OCI-LY3 (cell line): Measurements from ENCODE around the gene PILRB.

Source experiments
- H2AFZ ChIP-seq: fragments of 200-600, 300-600 bp; shearing (Covaris generic); 2 replicates; pipeline ENCODE4 v1.6.0; 2014; ENCODE audit warnings: antibody characterized with exemption, low read depth, low read length
- H3K27ac ChIP-seq: fragments of 200-600, 300-600 bp; sonication (generic); 2 replicates; pipeline ENCODE4 v1.5.1; 2014; ENCODE audit warnings: mild to moderate bottlenecking, low read length, moderate library complexity, mixed read lengths
- H3K27me3 ChIP-seq: fragments of 200-600, 300-600 bp; sonication (generic); 2 replicates; pipeline ENCODE4 v1.6.1; 2014; ENCODE audit warnings: low read depth, low read length, mixed read lengths
- H3K36me3 ChIP-seq: fragments of 200-600, 300-600 bp; sonication (generic); replicated peaks from 2 replicates; pipeline ENCODE3; 2014; ENCODE audit warnings: low read depth, low read length, mixed read lengths
- H3K4me1 ChIP-seq: fragments of 300-600, 200-600 bp; sonication (generic); 2 replicates; pipeline ENCODE4 v1.6.1; 2014; ENCODE audit warnings: low read length, mixed read lengths
- H3K4me2 ChIP-seq: fragments of 200-600, 300-600 bp; sonication (generic); 2 replicates; pipeline ENCODE4 v1.6.1; 2014; ENCODE audit warnings: low read length, mixed read lengths
- H3K4me3 ChIP-seq: fragments of 300-600, 200-600 bp; sonication (generic); 2 replicates; pipeline ENCODE4 v1.5.1; 2014; ENCODE audit warnings: antibody characterized with exemption, mild to moderate bottlenecking, low read length, moderate library complexity
- H3K79me2 ChIP-seq: fragments of 300-600, 200-600 bp; shearing (Covaris generic); 2 replicates; pipeline ENCODE4 v1.6.1; 2014; ENCODE audit warnings: mild to moderate bottlenecking, low read length, mixed read lengths
- H3K9ac ChIP-seq: fragments of 300-600, 200-600 bp; shearing (Covaris generic); 2 replicates; pipeline ENCODE4 v1.6.0; 2014; ENCODE audit warnings: mild to moderate bottlenecking, low read length, moderate library complexity
- H3K9me3 ChIP-seq: fragments of 200-600, 300-600 bp; shearing (Covaris generic); 2 replicates; pipeline ENCODE4 v1.6.1; 2014; ENCODE audit warnings: low read length, mixed read lengths; ENCODE audit not compliant: insufficient read depth
- H4K20me1 ChIP-seq: fragments of 200-600, 300-600 bp; sonication (generic); 2 replicates; pipeline ENCODE4 v1.6.1; 2016; ENCODE audit warnings: low read length, mixed read lengths; ENCODE audit not compliant: insufficient read depth
- EZH2phosphoT487 ChIP-seq: fragments of 200-600 bp; shearing (Covaris generic); IDR thresholded peaks from 2 replicates; pipeline ENCODE4 v1.6.1; 2018; ENCODE audit warnings: antibody characterized with exemption, mixed run types, low read depth
- TF ChIP-seq, protein P1 (sequence below): fragments of 200-600, 300-600 bp; sonication (generic); IDR thresholded peaks from 2 replicates; pipeline ENCODE4 v1.5.1; 2014; ENCODE audit warnings: antibody characterized with exemption, low read length, low read depth

The PILRB gene

DNA sequence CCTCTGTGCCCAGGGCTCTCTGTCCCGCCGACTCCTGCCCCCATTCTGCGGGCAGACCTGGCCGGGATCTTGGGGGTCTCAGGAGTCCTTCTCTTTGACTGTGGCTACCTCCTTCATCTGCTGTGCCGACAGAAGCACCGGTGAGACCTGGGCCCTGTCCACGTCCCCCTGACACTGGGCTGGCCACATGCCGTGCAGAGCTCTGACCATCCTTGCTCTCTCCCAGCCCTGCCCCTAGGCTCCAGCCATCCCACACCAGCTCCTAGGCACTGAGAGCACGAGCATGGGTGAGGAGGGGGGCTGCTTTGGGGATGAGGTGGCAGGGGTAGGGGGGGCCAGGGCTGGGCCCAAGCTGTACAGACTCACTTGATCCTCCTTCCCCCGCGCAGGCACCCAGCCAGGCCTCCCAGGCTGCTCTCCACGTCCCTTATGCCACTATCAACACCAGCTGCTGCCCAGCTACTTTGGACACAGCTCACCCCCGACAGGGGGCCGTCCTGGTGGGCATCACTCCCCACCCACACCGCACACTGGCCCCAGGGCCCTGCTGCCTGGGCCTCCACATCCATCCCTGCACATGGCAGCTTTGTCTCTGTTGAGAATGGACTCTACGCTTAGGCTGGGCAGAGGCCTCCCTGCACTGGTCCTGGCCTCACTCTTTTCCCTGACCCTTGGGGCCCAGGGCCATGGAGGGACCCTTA lies 4.8 kb upstream of the PILRB start:
- no peak overlapping the region for H3K4me2 ChIP-seq
- no peaks in the 10 kb centered on the region; the same call in 1 of the 2 replicates for H4K20me1 ChIP-seq
- no peak overlapping the region for H2AFZ ChIP-seq
- H3K79me2 ChIP-seq = no peaks in the 10 kb centered on the region
- TF ChIP-seq, protein P1, sequence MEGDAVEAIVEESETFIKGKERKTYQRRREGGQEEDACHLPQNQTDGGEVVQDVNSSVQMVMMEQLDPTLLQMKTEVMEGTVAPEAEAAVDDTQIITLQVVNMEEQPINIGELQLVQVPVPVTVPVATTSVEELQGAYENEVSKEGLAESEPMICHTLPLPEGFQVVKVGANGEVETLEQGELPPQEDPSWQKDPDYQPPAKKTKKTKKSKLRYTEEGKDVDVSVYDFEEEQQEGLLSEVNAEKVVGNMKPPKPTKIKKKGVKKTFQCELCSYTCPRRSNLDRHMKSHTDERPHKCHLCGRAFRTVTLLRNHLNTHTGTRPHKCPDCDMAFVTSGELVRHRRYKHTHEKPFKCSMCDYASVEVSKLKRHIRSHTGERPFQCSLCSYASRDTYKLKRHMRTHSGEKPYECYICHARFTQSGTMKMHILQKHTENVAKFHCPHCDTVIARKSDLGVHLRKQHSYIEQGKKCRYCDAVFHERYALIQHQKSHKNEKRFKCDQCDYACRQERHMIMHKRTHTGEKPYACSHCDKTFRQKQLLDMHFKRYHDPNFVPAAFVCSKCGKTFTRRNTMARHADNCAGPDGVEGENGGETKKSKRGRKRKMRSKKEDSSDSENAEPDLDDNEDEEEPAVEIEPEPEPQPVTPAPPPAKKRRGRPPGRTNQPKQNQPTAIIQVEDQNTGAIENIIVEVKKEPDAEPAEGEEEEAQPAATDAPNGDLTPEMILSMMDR = no peak
- TF ChIP-seq EZH2phosphoT487 = no peak
- no peaks in the 10 kb centered on the region for H3K27me3 ChIP-seq
- peaks cover 2% of the 10 kb centered on the region for H3K4me1 ChIP-seq
- no peak overlapping the region for H3K9ac ChIP-seq
- H3K9me3 ChIP-seq = no peaks in the 10 kb centered on the region
- H3K36me3 ChIP-seq = peaks cover 43% of the 10 kb centered on the region
- no peak overlapping the region for H3K27ac ChIP-seq
- H3K4me3 ChIP-seq = no peak overlapping the region

DNA sequence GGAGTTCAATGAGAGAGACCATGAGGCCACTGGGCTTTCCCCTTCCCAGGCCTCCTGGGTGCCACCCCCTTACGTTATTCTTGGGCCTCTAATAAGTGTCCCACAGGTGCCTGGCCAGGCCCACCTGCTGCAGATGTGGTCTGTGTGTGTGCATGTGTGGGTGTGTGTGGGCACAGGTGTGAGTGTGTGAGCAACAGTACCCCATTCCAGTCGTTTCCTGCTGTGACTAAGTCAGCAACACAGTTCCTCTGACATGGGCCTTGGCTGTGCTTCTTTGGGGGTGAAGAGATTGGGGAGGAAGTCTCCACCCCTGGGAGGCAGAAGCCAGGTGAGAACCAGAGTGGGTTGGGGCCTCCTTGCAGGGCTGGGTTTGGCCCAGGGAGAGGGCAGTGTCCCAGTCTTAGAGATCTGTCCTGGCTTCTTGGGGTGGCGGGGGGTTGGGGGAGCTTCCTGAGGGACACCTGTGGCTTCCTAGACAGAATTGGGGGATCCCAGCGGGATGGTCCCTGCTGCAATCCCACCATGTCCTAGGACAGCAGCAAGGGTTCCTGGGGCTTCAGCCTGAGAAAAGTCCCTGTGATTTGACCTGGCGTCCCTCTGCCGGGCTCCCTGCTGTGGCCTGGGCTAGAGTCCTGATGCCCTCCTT lies 4.1 kb upstream of the PILRB start:
- Histone ChIP-seq H3K27me3 (no peaks in the 10 kb centered on the region), H3K9ac (no peak overlapping the region), H3K79me2 (no peaks in the 10 kb centered on the region), H3K9me3 (no peaks in the 10 kb centered on the region), H3K27ac (no peak overlapping the region), H3K4me3 (no peak overlapping the region), H4K20me1 (no peaks in the 10 kb centered on the region; the same call in 1 of the 2 replicates), H3K4me2 (no peak overlapping the region), H3K36me3 (peaks cover 42% of the 10 kb centered on the region), H2AFZ (no peak overlapping the region), H3K4me1 (peaks cover 9% of the 10 kb centered on the region)
- TF ChIP-seq, protein P1 = no peak
- TF ChIP-seq EZH2phosphoT487 = no peak

DNA sequence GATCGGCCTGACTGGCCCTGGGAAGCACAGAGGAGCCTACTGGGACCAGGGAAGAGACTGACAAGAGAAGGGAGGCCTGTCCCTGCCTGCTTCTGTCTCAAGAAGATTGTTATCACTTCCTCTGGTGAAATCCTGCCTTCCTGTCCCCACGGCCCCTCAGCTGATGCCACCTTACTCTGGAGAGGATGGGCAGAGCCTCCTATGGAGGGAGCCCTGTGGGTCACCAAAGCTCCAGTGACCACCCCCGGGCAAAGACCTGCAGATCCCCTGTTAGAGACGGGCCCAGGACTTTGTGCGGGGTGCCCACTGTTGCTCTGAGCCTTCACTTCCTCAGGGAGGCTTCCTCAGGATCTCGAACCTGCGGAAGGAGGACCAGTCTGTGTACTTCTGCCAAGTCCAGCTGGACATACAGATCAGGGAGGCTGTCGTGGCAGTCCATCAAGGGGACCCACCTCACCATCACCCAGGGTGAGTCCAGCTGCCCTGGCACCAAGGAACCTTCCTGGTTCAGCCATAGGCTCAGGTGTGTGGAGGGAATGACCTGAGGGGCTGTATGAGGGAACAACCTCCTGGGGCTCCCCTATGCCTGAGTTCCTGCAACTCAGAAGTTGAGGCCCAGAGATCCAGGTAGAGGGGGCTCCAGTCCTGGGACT lies 1.4 kb upstream of the PILRB start:
- H3K4me1 ChIP-seq = peaks cover 11% of the 10 kb centered on the region
- no peaks in the 10 kb centered on the region for H3K79me2 ChIP-seq
- H3K27ac ChIP-seq = no peak overlapping the region
- H3K9me3 ChIP-seq = no peaks in the 10 kb centered on the region
- H4K20me1 ChIP-seq = no peaks in the 10 kb centered on the region
- H3K4me2 ChIP-seq = no peak overlapping the region
- H3K36me3 ChIP-seq = peaks cover 41% of the 10 kb centered on the region
- TF ChIP-seq EZH2phosphoT487 = no peak
- TF ChIP-seq, protein P1 = no peak
- H3K9ac ChIP-seq = no peak overlapping the region
- H2AFZ ChIP-seq = no peak overlapping the region
- H3K27me3 ChIP-seq = no peaks in the 10 kb centered on the region
- H3K4me3 ChIP-seq = no peak overlapping the region

DNA sequence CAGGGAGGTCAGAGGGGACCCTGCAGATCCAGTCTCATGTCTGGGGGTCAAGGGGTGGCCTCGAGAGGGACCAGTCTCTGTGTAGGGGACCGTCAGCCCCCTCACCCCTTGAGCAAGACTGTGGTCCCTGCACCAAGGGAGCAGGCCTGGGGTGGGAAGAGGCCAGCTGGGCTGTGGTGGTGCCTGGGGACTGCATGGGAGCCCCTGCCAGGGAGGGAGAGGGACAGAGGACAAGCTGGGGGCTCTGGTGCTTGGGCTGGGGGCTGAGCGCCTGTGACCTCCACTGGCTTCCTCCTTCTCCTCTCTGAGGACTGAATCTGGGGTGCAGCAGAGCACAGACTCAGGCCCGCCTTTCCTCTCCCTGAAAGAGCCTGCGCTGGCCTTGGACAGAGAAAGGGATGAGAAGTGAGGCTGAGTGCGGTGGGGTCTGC lies 771 bp upstream of the PILRB start:
- H3K79me2 ChIP-seq = no peaks in the 10 kb centered on the region
- H3K9me3 ChIP-seq = no peaks in the 10 kb centered on the region
- H3K9ac ChIP-seq = no peak overlapping the region
- no peak overlapping the region for H3K27ac ChIP-seq
- H4K20me1 ChIP-seq = no peaks in the 10 kb centered on the region
- no peak overlapping the region for H2AFZ ChIP-seq
- H3K36me3 ChIP-seq = peaks cover 45% of the 10 kb centered on the region
- no peak overlapping the region for H3K4me3 ChIP-seq
- peaks cover 11% of the 10 kb centered on the region for H3K4me1 ChIP-seq
- H3K27me3 ChIP-seq = no peaks in the 10 kb centered on the region
- no peak for TF ChIP-seq EZH2phosphoT487
- TF ChIP-seq, protein P1 = no peak
- no peak overlapping the region for H3K4me2 ChIP-seq
